Smooth muscle cell (in vitro differentiated cells): ENCODE data around the gene BTBD19. TPM values are rescaled to one million over a fixed set of nuclear protein-coding genes. Genes with fewer than 3 reads are reported as not detected.

Experiments
- DNase-seq: peaks from one replicate; lab custom pipeline; 2025; ENCODE audit not compliant: unreplicated experiment; lab: John Stamatoyannopoulos, UW
- H2AFZ ChIP-seq: fragments of 200-600 bp; sonication (generic); 2 replicates; pipeline ENCODE4 v1.6.0; 2016; ENCODE audit warnings: antibody characterized with exemption, low read depth, mild to moderate bottlenecking
- H3F3A ChIP-seq: fragments of 200-600 bp; sonication (generic); 2 replicates; pipeline ENCODE4 v1.6.0; 2017; ENCODE audit warnings: antibody characterized with exemption, low read depth
- H3K27ac ChIP-seq: fragments of 200-600 bp; sonication (generic); 2 replicates; pipeline ENCODE4 v1.5.1; 2016; ENCODE audit warnings: low read depth, mild to moderate bottlenecking
- H3K27me3 ChIP-seq: fragments of 200-600 bp; sonication (generic); 2 replicates; pipeline ENCODE4 v1.6.1; 2016; ENCODE audit warnings: low read depth, mild to moderate bottlenecking
- H3K36me3 ChIP-seq: fragments of 200-600 bp; sonication (generic); 2 replicates; pipeline ENCODE4 v1.5.1; 2016; ENCODE audit warnings: low read depth
- H3K4me1 ChIP-seq: fragments of 200-600 bp; sonication (generic); 2 replicates; pipeline ENCODE4 v1.5.1; 2016; ENCODE audit warnings: low read depth
- H3K4me2 ChIP-seq: fragments of 200-600 bp; sonication (generic); 2 replicates; pipeline ENCODE4 v1.6.0; 2016; ENCODE audit warnings: mild to moderate bottlenecking
- H3K4me3 ChIP-seq: fragments of 200-600 bp; sonication (generic); 2 replicates; pipeline ENCODE4 v1.5.1; 2016; ENCODE audit warnings: mild to moderate bottlenecking
- H3K79me2 ChIP-seq: fragments of 200-600 bp; sonication (generic); 2 replicates; pipeline ENCODE4 v1.6.0; 2016; ENCODE audit warnings: low read depth, mild to moderate bottlenecking
- H3K9ac ChIP-seq: fragments of 200-600 bp; sonication (generic); 2 replicates; pipeline ENCODE4 v1.6.0; 2016; ENCODE audit warnings: low read depth
- H3K9me3 ChIP-seq: fragments of 200-600 bp; sonication (generic); replicated peaks from 2 replicates; pipeline ENCODE4 v1.5.1; 2016; ENCODE audit warnings: low read depth
- H4K20me1 ChIP-seq: fragments of 200-600 bp; sonication (generic); 2 replicates; pipeline ENCODE4 v1.6.0; 2016; ENCODE audit warnings: low read depth
- CTCF ChIP-seq: fragments of 200-600 bp; sonication (generic); IDR thresholded peaks from 2 replicates; pipeline ENCODE4 v1.5.1; 2017; ENCODE audit warnings: borderline replicate concordance, mild to moderate bottlenecking, antibody characterized with exemption; ENCODE audit not compliant: insufficient read depth, poor library complexity, severe bottlenecking
- WGBS: methylation state at CpG from one replicate; pipeline ENCODE4 v1.1.7; 2016; ENCODE audit warnings: low lambda C conversion rate; 5-methylcytosine and 5-hydroxymethylcytosine counted together
- polyA plus RNA-seq: library from polyadenylated mRNA; unstranded; fragments of >200 nt; fragmentation: Nextera tagmentation; extraction: Ambion mirVana; gene quantifications from 2 replicates; pipeline ENCODE4 v1.2.1, GENCODE V29; 2016
- total RNA-seq: library from RNA; depleted of rRNA; stranded (reverse); fragments of >200 nt; gene quantifications from 2 replicates; pipeline ENCODE4 v1.2.3, GENCODE V29; 2014

BTBD19 gene
- total and polyA plus RNA-seq, 2 experiments from 2014 or later: 11.0 to 11.9 TPM

- no peaks in the 10 kb centered on the region for H3K27me3 ChIP-seq
- peak; percentile 67 for DNase-seq
- H4K20me1 ChIP-seq: no peaks in the 10 kb centered on the region
- H2AFZ ChIP-seq: peak within 1 kb of the TSS; percentile 12
- H3K4me2 ChIP-seq: peak within 1 kb of the TSS; percentile 93
- H3K79me2 ChIP-seq: no peaks in the 10 kb centered on the region
- no peaks in the 10 kb centered on the region for H3K9me3 ChIP-seq
- peak within 1 kb of the TSS; percentile 56 for H3K4me3 ChIP-seq
- WGBS: 7% methylated on average over 23 of the region's 72 CpGs
- H3K27ac ChIP-seq: no peak within 1 kb of the TSS
- H3K9ac ChIP-seq: peak within 1 kb of the TSS; percentile 24
- no peak for TF ChIP-seq CTCF
- H3K4me1 ChIP-seq: no peaks in the 10 kb centered on the region
- peaks cover 4% of the 10 kb centered on the region for H3F3A ChIP-seq
- H3K36me3 ChIP-seq: no peaks in the 10 kb centered on the region
Observed at GRCh38 chr1:44842862-44843655, 34.7 kb downstream of the BTBD19 start, which contains the start of gene PTCH2. TSS of gene PTCH2 (minus strand) at chr1:44843253. CDS start at chr1:44842932, 321 bp downstream.

DNA sequence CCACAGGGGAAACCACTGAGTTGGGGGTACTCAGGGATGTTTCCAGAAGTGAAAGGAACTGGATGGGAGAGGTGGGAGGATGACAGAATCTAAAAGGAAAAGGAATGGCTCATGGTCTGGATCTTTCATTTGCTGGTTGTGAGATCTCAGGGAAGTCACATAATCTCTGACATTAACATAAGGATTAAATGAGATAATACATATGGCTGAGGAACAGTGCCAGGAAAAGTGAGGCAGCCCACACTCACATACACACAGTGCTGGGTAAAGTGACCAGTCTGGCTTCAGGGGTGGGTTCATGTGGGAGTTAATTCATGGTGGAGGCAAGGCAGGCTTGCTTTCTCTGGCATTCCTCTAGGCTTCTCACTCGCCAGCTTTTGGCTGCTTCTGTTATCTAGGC lies 38.7 kb downstream of the BTBD19 start:
- Histone ChIP-seq H3K9me3 (no peaks in the 10 kb centered on the region), H4K20me1 (no peaks in the 10 kb centered on the region), H3F3A (peaks cover 4% of the 10 kb centered on the region), H3K79me2 (no peaks in the 10 kb centered on the region), H3K9ac (no peak overlapping the region), H3K4me3 (no peak overlapping the region), H3K4me2 (no peak overlapping the region), H3K27ac (no peak overlapping the region), H2AFZ (no peak overlapping the region), H3K36me3 (no peaks in the 10 kb centered on the region), H3K4me1 (no peaks in the 10 kb centered on the region), H3K27me3 (no peaks in the 10 kb centered on the region)
- TF ChIP-seq CTCF: no peak
- no peak for DNase-seq
- 27% methylated on average over 1 of the region's 1 CpG for WGBS

- Histone ChIP-seq H3K79me2 (no peaks in the 10 kb centered on the region), H4K20me1 (no peaks in the 10 kb centered on the region), H3K27ac (no peak overlapping the region), H3F3A (no peaks in the 10 kb centered on the region), H3K9ac (no peak overlapping the region), H3K27me3 (no peaks in the 10 kb centered on the region), H3K9me3 (no peaks in the 10 kb centered on the region), H3K4me1 (no peaks in the 10 kb centered on the region), H3K4me3 (no peak overlapping the region), H3K36me3 (no peaks in the 10 kb centered on the region), H2AFZ (no peak overlapping the region), H3K4me2 (no peak overlapping the region)
- WGBS: 83% methylated on average over 1 of the region's 1 CpG
- no peak for TF ChIP-seq CTCF
- no peak for DNase-seq
Observed at GRCh38 chr1:44847845-44848244, 39.5 kb downstream of the BTBD19 start.
